Measurements from ENCODE around the gene NEK8.

Gene NEK8

GRCh38 chr17:28728364-28729200 lies at the start of gene NEK8:
TSS of gene NEK8 (plus strand) at chr17:28728788. CDS start at chr17:28728814, 26 bp downstream.
- no peak for TF ChIP-seq GATA3 (IDR thresholded peaks at IDR 0.05; ENCODE audit: low read depth, low read length)
- TF ChIP-seq GATA2 (IDR thresholded peaks at IDR 0.05; ENCODE audit: low read depth, low read length): no peak; the same call in 1 of the 2 replicates

- TF ChIP-seq GATA2 (IDR thresholded peaks at IDR 0.05; ENCODE audit: low read depth, low read length) (no peak), GATA3 (IDR thresholded peaks at IDR 0.05; ENCODE audit: low read depth, low read length) (no peak)
Observed at GRCh38 chr17:28682655-28683054, 45.9 kb upstream of the NEK8 start.

GRCh38 chr17:28684963-28685362 lies 43.6 kb upstream of the NEK8 start:
- TF ChIP-seq GATA2 (IDR thresholded peaks at IDR 0.05; ENCODE audit: low read depth, low read length): no peak
- TF ChIP-seq GATA3 (IDR thresholded peaks at IDR 0.05; ENCODE audit: low read depth, low read length): no peak

- no peak for TF ChIP-seq GATA3 (IDR thresholded peaks at IDR 0.05; ENCODE audit: low read depth, low read length)
- no peak for TF ChIP-seq GATA2 (IDR thresholded peaks at IDR 0.05; ENCODE audit: low read depth, low read length)
Observed at GRCh38 chr17:28685366-28685765, 43.2 kb upstream of the NEK8 start.

GRCh38 chr17:28686296-28686695 lies 42.3 kb upstream of the NEK8 start:
- TF ChIP-seq GATA2 (IDR thresholded peaks at IDR 0.05; ENCODE audit: low read depth, low read length) (no peak), GATA3 (IDR thresholded peaks at IDR 0.05; ENCODE audit: low read depth, low read length) (no peak)

GRCh38 chr17:28688481-28688880 lies 40.1 kb upstream of the NEK8 start:
- TF ChIP-seq GATA2 (IDR thresholded peaks at IDR 0.05; ENCODE audit: low read depth, low read length) (no peak), GATA3 (IDR thresholded peaks at IDR 0.05; ENCODE audit: low read depth, low read length) (no peak)

- TF ChIP-seq GATA2 (IDR thresholded peaks at IDR 0.05; ENCODE audit: low read depth, low read length) (no peak), GATA3 (IDR thresholded peaks at IDR 0.05; ENCODE audit: low read depth, low read length) (no peak)
Observed at GRCh38 chr17:28689011-28689410, 39.6 kb upstream of the NEK8 start.

- TF ChIP-seq GATA3 (IDR thresholded peaks at IDR 0.05; ENCODE audit: low read depth, low read length) (no peak), GATA2 (IDR thresholded peaks at IDR 0.05; ENCODE audit: low read depth, low read length) (no peak)
Observed at GRCh38 chr17:28693869-28694268, 34.7 kb upstream of the NEK8 start.

GRCh38 chr17:28698253-28698941 lies 30.2 kb upstream of the NEK8 start:
- no peak for TF ChIP-seq GATA2 (IDR thresholded peaks at IDR 0.05; ENCODE audit: low read depth, low read length)
- TF ChIP-seq GATA3 (IDR thresholded peaks at IDR 0.05; ENCODE audit: low read depth, low read length): no peak

- no peak for TF ChIP-seq GATA2 (IDR thresholded peaks at IDR 0.05; ENCODE audit: low read depth, low read length)
- TF ChIP-seq GATA3 (IDR thresholded peaks at IDR 0.05; ENCODE audit: low read depth, low read length): no peak
Observed at GRCh38 chr17:28700278-28700677, 28.3 kb upstream of the NEK8 start.

GRCh38 chr17:28700830-28701492 lies 27.6 kb upstream of the NEK8 start:
- TF ChIP-seq GATA2 (IDR thresholded peaks at IDR 0.05; ENCODE audit: low read depth, low read length): no peak
- no peak for TF ChIP-seq GATA3 (IDR thresholded peaks at IDR 0.05; ENCODE audit: low read depth, low read length)

GRCh38 chr17:28702026-28702751 lies 26.4 kb upstream of the NEK8 start:
- TF ChIP-seq GATA2 (IDR thresholded peaks at IDR 0.05; ENCODE audit: low read depth, low read length) (no peak), GATA3 (IDR thresholded peaks at IDR 0.05; ENCODE audit: low read depth, low read length) (no peak)

GRCh38 chr17:28702752-28703150 lies 25.8 kb upstream of the NEK8 start:
- TF ChIP-seq GATA3 (IDR thresholded peaks at IDR 0.05; ENCODE audit: low read depth, low read length) (no peak), GATA2 (IDR thresholded peaks at IDR 0.05; ENCODE audit: low read depth, low read length) (no peak)

Data from SH-SY5Y (cell line).